Panc1 (cell line): ENCODE measurements around the gene LDOC1.

Source experiments
- POLR2AphosphoS5 ChIP-seq: IDR thresholded peaks from 2 replicates; pipeline ENCODE4 v1.6.1; 2012; ENCODE audit warnings: mild to moderate bottlenecking, low read depth, low read length, moderate library complexity
- REST ChIP-seq, 2 experiments: IDR thresholded peaks; 2 replicates each; pipeline ENCODE4 v1.6.1; 2011 to 2012; ENCODE audit warnings: low read depth in 2 of 2, control low read depth in 1 of 2, low read length in 1 of 2, mild to moderate bottlenecking in 1 of 2, moderate library complexity in 1 of 2; ENCODE audit not compliant: insufficient read depth in 1 of 2
- TF ChIP-seq, protein P1 (sequence below): fragments of 450-650 bp; IDR thresholded peaks from 2 replicates; pipeline ENCODE4 v1.5.1; 2017; ENCODE audit warnings: mild to moderate bottlenecking

DNA sequence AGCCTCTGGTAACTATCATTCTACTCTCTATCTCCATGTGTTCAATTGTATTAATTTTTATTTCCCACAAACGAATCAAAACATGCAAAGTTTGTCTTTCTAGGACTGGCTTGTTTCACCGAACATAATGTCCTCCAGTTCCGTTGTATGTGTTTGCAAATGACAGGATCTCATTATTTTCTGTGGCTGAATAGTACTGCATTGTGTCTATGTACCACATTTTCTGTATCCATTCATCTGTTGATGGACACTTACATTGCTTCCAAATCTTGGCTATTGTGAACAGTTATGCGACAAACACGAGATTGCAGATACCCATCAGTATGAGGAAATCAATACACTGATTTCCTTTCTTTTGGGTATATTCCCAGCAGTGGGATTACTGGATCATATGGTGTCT, 8.4 kb upstream of the LDOC1 start:
- no peak for TF ChIP-seq REST (IDR thresholded peaks at IDR 0.05; ENCODE audit: insufficient read depth in 1 of 2, low read depth in 2 of 2, low read length in 1 of 2)
- no peak for TF ChIP-seq POLR2AphosphoS5
- TF ChIP-seq, protein P1, sequence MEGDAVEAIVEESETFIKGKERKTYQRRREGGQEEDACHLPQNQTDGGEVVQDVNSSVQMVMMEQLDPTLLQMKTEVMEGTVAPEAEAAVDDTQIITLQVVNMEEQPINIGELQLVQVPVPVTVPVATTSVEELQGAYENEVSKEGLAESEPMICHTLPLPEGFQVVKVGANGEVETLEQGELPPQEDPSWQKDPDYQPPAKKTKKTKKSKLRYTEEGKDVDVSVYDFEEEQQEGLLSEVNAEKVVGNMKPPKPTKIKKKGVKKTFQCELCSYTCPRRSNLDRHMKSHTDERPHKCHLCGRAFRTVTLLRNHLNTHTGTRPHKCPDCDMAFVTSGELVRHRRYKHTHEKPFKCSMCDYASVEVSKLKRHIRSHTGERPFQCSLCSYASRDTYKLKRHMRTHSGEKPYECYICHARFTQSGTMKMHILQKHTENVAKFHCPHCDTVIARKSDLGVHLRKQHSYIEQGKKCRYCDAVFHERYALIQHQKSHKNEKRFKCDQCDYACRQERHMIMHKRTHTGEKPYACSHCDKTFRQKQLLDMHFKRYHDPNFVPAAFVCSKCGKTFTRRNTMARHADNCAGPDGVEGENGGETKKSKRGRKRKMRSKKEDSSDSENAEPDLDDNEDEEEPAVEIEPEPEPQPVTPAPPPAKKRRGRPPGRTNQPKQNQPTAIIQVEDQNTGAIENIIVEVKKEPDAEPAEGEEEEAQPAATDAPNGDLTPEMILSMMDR = no peak
